ENCODE data around the gene GLO1. TPM values are rescaled to one million over a fixed set of nuclear protein-coding genes. Genes with fewer than 3 reads are reported as not detected.

GLO1 gene
- total RNA-seq, 1 donor from 2014 or later: 51.6 TPM

DNA sequence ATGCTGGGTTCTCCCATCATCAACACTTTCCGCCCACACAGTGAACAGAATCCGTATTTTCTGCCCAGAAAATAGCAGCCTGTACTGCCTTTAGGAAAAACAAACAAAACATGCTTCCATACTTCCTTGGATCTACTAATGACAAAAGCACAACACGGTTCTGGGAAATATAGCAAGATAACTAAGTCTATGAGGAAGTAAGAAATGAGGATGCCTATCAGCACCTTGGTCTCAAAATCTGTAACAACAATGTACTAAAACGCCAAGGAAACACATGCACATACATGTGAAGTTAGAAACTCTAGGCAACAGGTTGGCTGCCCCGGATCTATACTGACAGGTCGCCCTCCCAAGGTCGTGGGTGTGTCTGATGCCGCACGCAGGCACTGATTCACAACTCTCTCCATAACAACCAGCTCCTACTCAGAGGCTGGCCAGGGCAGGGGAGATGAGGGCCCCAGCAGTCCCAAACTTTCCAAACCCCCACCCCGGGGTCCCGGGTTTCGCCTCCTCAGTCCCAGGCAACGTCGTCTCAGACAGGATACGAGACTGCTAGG, 63.9 kb downstream of the GLO1 start:
- H3K27me3 Mint-ChIP-seq (ENCODE audit: unreplicated experiment): no peaks in the 10 kb centered on the region
- H3K4me3 Mint-ChIP-seq (ENCODE audit: unreplicated experiment): peak overlapping the region; percentile 86
- no peaks in the 10 kb centered on the region for H3K36me3 Mint-ChIP-seq (ENCODE audit: unreplicated experiment)
- TF ChIP-seq, protein P1, sequence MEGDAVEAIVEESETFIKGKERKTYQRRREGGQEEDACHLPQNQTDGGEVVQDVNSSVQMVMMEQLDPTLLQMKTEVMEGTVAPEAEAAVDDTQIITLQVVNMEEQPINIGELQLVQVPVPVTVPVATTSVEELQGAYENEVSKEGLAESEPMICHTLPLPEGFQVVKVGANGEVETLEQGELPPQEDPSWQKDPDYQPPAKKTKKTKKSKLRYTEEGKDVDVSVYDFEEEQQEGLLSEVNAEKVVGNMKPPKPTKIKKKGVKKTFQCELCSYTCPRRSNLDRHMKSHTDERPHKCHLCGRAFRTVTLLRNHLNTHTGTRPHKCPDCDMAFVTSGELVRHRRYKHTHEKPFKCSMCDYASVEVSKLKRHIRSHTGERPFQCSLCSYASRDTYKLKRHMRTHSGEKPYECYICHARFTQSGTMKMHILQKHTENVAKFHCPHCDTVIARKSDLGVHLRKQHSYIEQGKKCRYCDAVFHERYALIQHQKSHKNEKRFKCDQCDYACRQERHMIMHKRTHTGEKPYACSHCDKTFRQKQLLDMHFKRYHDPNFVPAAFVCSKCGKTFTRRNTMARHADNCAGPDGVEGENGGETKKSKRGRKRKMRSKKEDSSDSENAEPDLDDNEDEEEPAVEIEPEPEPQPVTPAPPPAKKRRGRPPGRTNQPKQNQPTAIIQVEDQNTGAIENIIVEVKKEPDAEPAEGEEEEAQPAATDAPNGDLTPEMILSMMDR (IDR thresholded peaks at IDR 0.05; ENCODE audit: partially characterized antibody, unreplicated experiment): no peak
- DNase-seq: peak; percentile 25
- H3K4me1 Mint-ChIP-seq (ENCODE audit: low read depth, unreplicated experiment): peaks cover 11% of the 10 kb centered on the region
- no peak overlapping the region for H3K27ac Mint-ChIP-seq (ENCODE audit: unreplicated experiment)
- peaks cover 2% of the 10 kb centered on the region for H3K9me3 Mint-ChIP-seq (ENCODE audit: unreplicated experiment)

DNA sequence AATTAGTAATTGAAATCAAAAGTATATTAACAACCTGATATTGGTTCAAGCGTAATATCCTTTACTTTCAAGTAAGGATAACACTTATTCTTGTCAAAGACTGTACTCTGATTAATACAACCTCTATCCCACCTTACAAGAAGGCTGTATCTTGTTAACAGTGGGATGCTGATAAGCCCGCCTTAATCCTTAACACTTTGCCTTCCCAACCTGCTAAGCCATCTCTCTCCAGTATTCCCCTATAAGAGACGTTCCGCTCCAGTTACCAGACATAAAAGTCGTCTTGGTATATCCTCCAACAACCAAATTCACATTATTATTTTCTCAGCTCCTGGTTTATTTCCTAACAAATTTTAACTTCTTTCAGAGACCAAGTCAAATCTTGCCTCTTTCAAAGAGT, 65.2 kb downstream of the GLO1 start:
- TF ChIP-seq, protein P1 (IDR thresholded peaks at IDR 0.05; ENCODE audit: partially characterized antibody, unreplicated experiment): no peak
- no peak for DNase-seq

DNA sequence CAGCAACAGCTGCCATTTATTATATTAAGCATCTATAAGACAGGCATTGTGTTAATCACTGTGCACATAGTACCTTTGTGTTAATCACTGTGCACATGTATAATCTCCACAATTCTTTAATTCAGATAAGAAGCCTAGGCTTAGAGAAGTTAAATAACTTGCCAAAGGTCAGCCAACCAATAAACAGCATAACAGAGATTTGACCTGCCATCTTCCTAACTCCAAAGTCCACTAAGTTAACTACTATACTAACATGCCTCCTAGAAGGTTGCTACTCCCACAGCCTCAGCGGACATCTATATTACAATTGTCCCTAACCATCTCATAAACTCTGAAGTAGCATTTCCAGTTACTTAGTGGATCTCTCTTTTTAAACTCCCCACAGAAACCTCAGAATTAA, 66.9 kb downstream of the GLO1 start:
- H3K27ac Mint-ChIP-seq (ENCODE audit: unreplicated experiment): no peak overlapping the region
- TF ChIP-seq, protein P1 (IDR thresholded peaks at IDR 0.05; ENCODE audit: partially characterized antibody, unreplicated experiment): no peak
- H3K27me3 Mint-ChIP-seq (ENCODE audit: unreplicated experiment): no peaks in the 10 kb centered on the region
- peaks cover 11% of the 10 kb centered on the region for H3K4me1 Mint-ChIP-seq (ENCODE audit: low read depth, unreplicated experiment)
- DNase-seq: no peak
- H3K4me3 Mint-ChIP-seq (ENCODE audit: unreplicated experiment): no peak overlapping the region
- H3K36me3 Mint-ChIP-seq (ENCODE audit: unreplicated experiment): no peaks in the 10 kb centered on the region
- peaks cover 2% of the 10 kb centered on the region for H3K9me3 Mint-ChIP-seq (ENCODE audit: unreplicated experiment)

More for the DNA sequence above, 65.2 kb downstream of the GLO1 start:
- peaks cover 11% of the 10 kb centered on the region for H3K4me1 Mint-ChIP-seq (ENCODE audit: low read depth, unreplicated experiment)
- H3K27me3 Mint-ChIP-seq (ENCODE audit: unreplicated experiment): no peaks in the 10 kb centered on the region
- H3K27ac Mint-ChIP-seq (ENCODE audit: unreplicated experiment): no peak overlapping the region
- H3K4me3 Mint-ChIP-seq (ENCODE audit: unreplicated experiment): no peak overlapping the region
- no peaks in the 10 kb centered on the region for H3K36me3 Mint-ChIP-seq (ENCODE audit: unreplicated experiment)
- H3K9me3 Mint-ChIP-seq (ENCODE audit: unreplicated experiment): peaks cover 2% of the 10 kb centered on the region

DNA sequence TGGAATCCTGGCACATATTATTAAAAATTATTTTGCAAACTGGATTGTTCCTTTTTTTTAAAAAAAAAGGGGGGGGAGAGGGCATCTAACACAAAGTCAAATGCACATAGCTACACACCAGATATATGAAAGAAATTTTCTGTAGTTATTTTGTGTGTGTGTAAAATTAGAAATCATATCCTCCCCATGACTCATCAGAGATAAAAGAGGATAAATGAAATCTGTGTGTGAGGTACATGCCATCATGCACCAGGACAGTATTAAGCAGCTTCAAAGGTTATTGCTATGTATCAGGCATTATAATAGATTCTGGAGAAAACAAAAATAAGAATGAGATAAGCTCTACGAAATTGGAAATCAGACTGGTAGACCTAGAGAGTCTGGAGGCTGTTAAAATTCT, 68.4 kb downstream of the GLO1 start:
- Mint-ChIP-seq H3K27me3 (ENCODE audit: unreplicated experiment) (no peaks in the 10 kb centered on the region), H3K4me3 (ENCODE audit: unreplicated experiment) (no peak overlapping the region), H3K27ac (ENCODE audit: unreplicated experiment) (no peak overlapping the region), H3K9me3 (ENCODE audit: unreplicated experiment) (no peaks in the 10 kb centered on the region), H3K4me1 (ENCODE audit: low read depth, unreplicated experiment) (peaks cover 5% of the 10 kb centered on the region), H3K36me3 (ENCODE audit: unreplicated experiment) (no peaks in the 10 kb centered on the region)
- TF ChIP-seq, protein P1 (IDR thresholded peaks at IDR 0.05; ENCODE audit: partially characterized antibody, unreplicated experiment): no peak
- no peak for DNase-seq

DNA sequence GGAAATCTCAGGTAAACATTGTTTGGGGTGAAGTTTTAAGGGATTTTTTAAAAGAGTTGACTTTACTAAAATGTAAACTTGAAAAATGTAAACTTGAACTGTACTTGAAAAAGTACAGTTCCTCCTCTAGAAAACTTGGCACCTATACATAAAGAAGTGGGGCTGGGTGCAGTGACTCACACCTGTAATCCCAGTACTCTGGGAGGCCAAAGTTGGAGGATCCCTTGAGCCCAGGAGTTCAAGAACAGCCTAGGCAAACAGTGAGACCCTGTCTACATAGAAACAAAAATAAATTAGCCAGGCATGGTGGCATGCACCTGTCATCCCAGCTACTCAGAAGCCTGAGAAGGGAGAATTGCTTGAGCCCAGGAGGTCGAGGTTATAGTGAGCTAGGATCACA, 70.5 kb downstream of the GLO1 start:
- TF ChIP-seq, protein P1 (IDR thresholded peaks at IDR 0.05; ENCODE audit: partially characterized antibody, unreplicated experiment): no peak
- Mint-ChIP-seq H3K36me3 (ENCODE audit: unreplicated experiment) (no peaks in the 10 kb centered on the region), H3K27ac (ENCODE audit: unreplicated experiment) (no peak overlapping the region), H3K27me3 (ENCODE audit: unreplicated experiment) (no peaks in the 10 kb centered on the region), H3K9me3 (ENCODE audit: unreplicated experiment) (no peaks in the 10 kb centered on the region), H3K4me3 (ENCODE audit: unreplicated experiment) (no peak overlapping the region), H3K4me1 (ENCODE audit: low read depth, unreplicated experiment) (no peaks in the 10 kb centered on the region)
- DNase-seq: no peak

Data from glutamatergic neuron (in vitro differentiated cells).